ENCODE data around the gene RAP1GAP.

The RAP1GAP gene

GRCh38 chr1:21624571-21625389 lies 44.4 kb downstream of the RAP1GAP start:
- DNase-seq, result no peak

GRCh38 chr1:21623410-21623961 lies 45.7 kb downstream of the RAP1GAP start:
- peak; percentile 18 for DNase-seq

- DNase-seq, result no peak
These were observed 46.5 kb downstream of the RAP1GAP start for GRCh38 chr1:21622466-21623315.

- DNase-seq, result no peak
These were observed 47.3 kb downstream of the RAP1GAP start for GRCh38 chr1:21621761-21622436.

DNA sequence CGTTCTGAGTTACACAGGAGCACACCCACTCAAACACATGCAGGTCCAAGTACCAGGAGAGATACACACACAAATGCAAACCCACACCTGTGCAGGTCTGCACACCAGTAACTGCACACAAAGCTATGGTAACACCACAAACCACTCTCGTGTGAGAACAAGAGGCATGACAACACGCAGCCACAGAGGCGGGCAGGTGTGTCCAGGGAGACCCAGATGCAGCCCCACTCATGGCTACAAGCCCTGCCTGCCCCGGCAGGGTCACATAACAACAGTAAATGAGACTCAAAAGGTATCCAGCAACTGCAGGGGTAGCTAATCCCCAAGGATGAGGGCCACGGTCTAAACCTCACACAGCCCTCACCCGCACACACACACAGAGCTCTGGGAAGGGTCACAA lies 48.1 kb downstream of the RAP1GAP start:
- no peak for DNase-seq

DNA sequence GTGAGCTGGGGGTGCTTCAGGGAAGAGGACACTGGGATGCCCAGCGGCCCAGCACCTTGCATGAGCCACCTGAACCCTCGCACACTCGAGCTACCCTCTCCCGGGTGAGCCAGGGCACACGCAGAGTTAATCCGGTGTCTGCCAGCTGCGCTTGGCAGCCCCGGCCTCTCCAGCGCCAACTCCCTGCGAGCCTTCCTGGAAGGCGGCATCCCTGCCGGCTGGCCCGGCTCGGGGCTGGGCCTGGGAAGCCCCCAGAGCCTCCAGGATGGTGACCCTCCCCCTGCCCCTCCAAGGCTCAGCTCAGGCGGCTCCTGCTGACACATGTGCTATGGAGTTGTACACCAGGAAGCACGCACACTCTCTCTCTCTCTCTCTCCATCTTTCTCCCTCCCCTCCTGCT lies 48.7 kb downstream of the RAP1GAP start:
- no peak for DNase-seq

GRCh38 chr1:21620011-21620410 lies 49.1 kb downstream of the RAP1GAP start:
- DNase-seq, result no peak

GRCh38 chr1:21619375-21619947 lies 49.7 kb downstream of the RAP1GAP start:
- no peak for DNase-seq

- DNase-seq, result no peak
These were observed 50.4 kb downstream of the RAP1GAP start for GRCh38 chr1:21618561-21619374.

DNA sequence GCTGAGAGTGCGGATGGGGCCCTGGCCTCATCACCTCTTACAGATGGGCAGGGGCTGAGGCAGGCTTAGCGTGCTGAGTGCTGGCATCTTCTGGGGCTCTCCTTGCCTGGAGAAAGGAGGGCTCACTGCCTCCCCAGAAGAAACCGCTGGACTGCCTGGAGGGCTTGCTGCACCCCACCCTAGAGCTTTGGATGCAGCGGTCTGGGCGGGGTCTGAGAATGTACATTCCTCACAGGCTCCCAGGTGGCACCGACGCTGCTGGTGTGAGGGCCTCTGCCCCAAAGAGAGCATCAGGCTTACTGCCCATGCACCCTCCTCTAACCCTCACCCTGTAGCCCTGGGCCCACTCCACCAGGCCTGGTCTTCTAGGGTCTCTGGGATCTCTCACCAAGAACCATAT lies 51.1 kb downstream of the RAP1GAP start:
- DNase-seq, result no peak

- DNase-seq, result no peak
These were observed 51.9 kb downstream of the RAP1GAP start for GRCh38 chr1:21617126-21617738.

- DNase-seq, result no peak
These were observed 52.8 kb downstream of the RAP1GAP start for GRCh38 chr1:21616372-21616771.

DNA sequence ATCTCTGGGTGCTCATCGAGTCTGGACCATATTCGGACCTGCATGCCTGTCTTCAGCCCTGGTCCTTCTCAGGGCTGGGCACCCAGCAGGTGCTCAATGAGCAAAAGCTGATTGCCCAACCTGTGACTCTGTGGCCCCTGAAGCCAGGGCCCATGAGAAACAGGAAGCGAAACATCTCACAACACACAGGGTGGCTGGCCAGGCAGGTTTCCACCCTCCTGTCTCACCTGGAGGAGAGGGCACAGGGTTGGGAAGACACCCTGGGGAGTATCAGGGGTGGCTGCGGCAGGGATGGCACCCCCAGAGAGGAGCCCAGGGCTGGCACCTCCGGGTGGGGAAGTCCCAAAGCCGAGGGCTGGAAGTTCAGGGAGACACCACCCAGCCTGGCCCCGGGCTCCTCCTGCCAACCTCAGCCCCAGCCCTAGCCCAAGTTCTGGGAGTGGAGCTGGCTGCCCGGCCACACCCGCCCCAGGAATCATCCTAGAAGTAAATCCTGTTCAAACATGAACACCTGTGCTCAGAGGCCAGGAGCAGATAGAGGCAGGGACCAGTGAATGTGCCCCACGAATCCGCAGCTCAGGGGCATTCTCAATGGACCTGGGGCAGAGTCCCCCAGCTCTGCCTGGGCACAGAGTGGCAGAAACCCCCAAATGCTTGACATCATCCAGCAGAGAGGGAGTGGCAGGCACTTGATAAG lies 54.6 kb downstream of the RAP1GAP start:
- DNase-seq, result no peak

DNA sequence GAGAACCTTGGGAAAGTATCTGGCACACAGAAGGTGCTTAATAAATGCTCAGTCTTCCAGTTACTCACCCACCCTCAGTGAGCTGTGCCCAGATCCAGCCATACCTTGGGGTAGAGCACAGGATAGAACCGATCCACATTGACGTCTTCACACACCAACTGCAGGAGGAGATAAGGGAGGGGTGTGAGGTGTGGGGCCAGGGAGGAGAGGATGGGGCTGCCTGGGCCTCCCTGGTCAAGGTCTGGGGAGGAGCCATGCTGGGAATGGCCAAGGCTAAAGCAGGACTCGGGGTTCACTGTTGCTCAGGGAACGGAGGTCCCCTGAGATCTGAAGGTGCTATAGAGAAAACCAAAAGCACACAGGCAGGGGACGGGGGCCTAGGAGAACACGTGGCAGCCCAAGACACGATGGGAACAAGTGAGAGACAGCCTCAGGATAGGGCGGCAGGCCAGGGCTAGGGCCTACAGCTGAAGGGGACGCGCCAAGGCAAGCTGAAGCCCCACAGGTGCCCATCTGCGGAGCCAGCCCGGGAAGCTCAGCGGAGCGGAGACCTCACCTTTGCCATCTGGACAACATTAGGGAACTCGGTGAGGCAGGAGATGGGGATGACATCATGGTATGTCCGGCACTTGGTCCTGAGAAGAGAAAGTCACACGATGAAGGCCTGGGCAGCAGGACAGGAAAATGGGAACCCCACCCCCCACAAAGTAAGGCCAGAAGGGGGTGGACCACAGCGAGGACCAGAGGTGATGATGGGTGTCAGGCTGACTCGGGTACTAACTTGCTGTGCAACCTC lies 55.9 kb downstream of the RAP1GAP start:
- no peak for DNase-seq

GRCh38 chr1:21612057-21612456 lies 57.1 kb downstream of the RAP1GAP start:
- no peak for DNase-seq

DNA sequence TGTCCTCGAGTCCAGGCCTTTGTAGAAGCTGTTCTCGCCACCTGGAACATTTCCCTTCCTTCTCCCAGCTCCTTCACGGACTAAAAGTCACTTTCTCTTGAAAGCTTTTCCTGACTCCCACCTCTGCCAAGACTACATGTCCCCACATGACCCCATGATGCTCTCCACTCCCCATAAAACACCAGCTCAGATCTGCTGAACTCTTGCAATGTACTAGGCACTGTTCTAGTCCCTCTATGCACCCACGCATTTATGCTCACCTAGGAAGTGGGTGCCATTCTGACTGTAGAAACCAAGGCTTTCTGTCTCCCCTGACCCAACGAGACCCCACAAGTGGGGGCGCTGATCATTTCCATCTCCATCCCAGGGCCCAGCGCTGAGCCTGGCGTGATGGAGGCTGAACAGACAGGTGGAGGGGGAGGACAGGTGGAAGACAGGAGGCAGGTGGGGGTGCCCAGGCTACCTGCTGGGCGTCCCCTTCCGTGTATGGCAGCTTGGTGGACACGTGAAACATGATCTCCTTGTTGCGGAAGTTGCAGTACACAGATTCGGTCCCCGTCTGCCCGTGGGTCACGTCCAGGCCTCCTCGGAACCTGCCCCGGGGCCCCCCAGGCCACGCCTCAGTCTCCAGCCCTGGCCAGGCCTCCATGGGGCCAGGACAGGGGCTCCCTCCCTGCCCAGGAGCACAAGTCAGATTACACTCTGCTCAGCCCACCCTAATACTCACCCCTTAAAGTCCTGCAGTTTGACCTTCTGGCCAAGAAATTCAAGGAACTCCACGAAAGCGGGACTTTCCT lies 58.0 kb downstream of the RAP1GAP start:
- DNase-seq, result no peak

DNA sequence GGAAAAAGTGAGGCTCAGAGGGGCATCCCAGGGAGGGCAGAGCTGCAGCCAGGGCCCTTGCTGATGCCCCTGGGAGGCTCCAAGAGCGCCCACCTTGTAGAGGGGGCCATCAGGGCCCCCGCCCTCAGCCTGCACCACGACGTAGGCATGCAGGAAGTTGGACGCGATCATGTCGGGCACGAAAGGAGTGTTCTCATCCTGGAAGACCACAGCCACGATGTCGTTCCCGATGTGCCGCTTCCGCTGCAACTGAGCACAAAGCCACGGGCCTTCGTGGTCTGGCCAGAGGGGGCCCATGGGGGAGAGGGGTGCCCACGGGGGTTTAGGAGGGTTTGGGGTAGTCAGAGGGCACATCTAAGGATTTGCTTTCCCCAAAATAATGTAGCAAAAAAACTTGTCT lies 59.1 kb downstream of the RAP1GAP start:
- no peak for DNase-seq

GRCh38 chr1:21608798-21609197 lies 60.4 kb downstream of the RAP1GAP start:
- no peak for DNase-seq

Data from NCI-H510A treated with DMSO at 0.1 percent for 48 hours (cell line).